ENCODE data around the gene ARHGEF40.
A peak's percentile ranks its signal among the peaks of the same experiment; 100 is the strongest.
"Not testable (repeated sequence)": the region's sequence is repeated elsewhere in the genome, so short reads cannot be mapped to it uniquely, and the experiment has no call there.

The ARHGEF40 gene

GRCh38 chr14:21038441-21039422 lies 31.4 kb upstream of the ARHGEF40 start:
- DNase-seq: no peak
- no peaks in the 10 kb centered on the region for H3K79me2 ChIP-seq (ENCODE audit: insufficient read depth, low read length)
- H3K4me3 ChIP-seq (ENCODE audit: low read depth in 1 of 2, low read length in 2 of 2): no peak overlapping the region
- ATAC-seq (ENCODE audit: insufficient read depth, low read depth): no peak
- peaks cover 8% of the 10 kb centered on the region for H3K27me3 ChIP-seq (ENCODE audit: insufficient read depth, low read length, poor library complexity)
- no peaks in the 10 kb centered on the region for H3K4me1 ChIP-seq (ENCODE audit: insufficient read depth, low read length)
- H3K27ac ChIP-seq (ENCODE audit: low read length): no peak overlapping the region
- TF ChIP-seq, protein P1, sequence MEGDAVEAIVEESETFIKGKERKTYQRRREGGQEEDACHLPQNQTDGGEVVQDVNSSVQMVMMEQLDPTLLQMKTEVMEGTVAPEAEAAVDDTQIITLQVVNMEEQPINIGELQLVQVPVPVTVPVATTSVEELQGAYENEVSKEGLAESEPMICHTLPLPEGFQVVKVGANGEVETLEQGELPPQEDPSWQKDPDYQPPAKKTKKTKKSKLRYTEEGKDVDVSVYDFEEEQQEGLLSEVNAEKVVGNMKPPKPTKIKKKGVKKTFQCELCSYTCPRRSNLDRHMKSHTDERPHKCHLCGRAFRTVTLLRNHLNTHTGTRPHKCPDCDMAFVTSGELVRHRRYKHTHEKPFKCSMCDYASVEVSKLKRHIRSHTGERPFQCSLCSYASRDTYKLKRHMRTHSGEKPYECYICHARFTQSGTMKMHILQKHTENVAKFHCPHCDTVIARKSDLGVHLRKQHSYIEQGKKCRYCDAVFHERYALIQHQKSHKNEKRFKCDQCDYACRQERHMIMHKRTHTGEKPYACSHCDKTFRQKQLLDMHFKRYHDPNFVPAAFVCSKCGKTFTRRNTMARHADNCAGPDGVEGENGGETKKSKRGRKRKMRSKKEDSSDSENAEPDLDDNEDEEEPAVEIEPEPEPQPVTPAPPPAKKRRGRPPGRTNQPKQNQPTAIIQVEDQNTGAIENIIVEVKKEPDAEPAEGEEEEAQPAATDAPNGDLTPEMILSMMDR (IDR thresholded peaks at IDR 0.05; ENCODE audit: borderline replicate concordance, extremely low read depth, low read length, poor library complexity, severe bottlenecking): no peak
- no peak for TF ChIP-seq EZH2 (IDR thresholded peaks at IDR 0.05; ENCODE audit: borderline replicate concordance, low read depth, low read length, severe bottlenecking)
- no peak overlapping the region for H2AFZ ChIP-seq (ENCODE audit: low read depth, low read length)
- no peaks in the 10 kb centered on the region for H3K9me3 ChIP-seq (ENCODE audit: insufficient read depth, low read length, severe bottlenecking)
- no peak overlapping the region for H3K9ac ChIP-seq (ENCODE audit: low read depth, low read length)
- H3K4me2 ChIP-seq (ENCODE audit: insufficient read depth, low read length): no peak overlapping the region
- no peaks in the 10 kb centered on the region for H4K20me1 ChIP-seq (ENCODE audit: insufficient read depth, low read length)
- no peaks in the 10 kb centered on the region for H3K36me3 ChIP-seq (ENCODE audit: insufficient read depth, low read length)

GRCh38 chr14:21039585-21040369 lies 30.3 kb upstream of the ARHGEF40 start:
- H3K79me2 ChIP-seq (ENCODE audit: insufficient read depth, low read length): no peaks in the 10 kb centered on the region
- peaks cover 7% of the 10 kb centered on the region for H3K27me3 ChIP-seq (ENCODE audit: insufficient read depth, low read length, poor library complexity)
- H4K20me1 ChIP-seq (ENCODE audit: insufficient read depth, low read length): no peaks in the 10 kb centered on the region
- no peaks in the 10 kb centered on the region for H3K9me3 ChIP-seq (ENCODE audit: insufficient read depth, low read length, severe bottlenecking)
- H3K36me3 ChIP-seq (ENCODE audit: insufficient read depth, low read length): no peaks in the 10 kb centered on the region
- no peak overlapping the region for H3K9ac ChIP-seq (ENCODE audit: low read depth, low read length)
- TF ChIP-seq EZH2 (IDR thresholded peaks at IDR 0.05; ENCODE audit: borderline replicate concordance, low read depth, low read length, severe bottlenecking): no peak
- TF ChIP-seq, protein P1 (IDR thresholded peaks at IDR 0.05; ENCODE audit: borderline replicate concordance, extremely low read depth, low read length, poor library complexity, severe bottlenecking): peak; percentile 71
- H3K4me2 ChIP-seq (ENCODE audit: insufficient read depth, low read length): no peak overlapping the region
- 0 out of 2 replicates have a peak, but pooled peaks cover 6% of the 10 kb centered on the region for H3K4me1 ChIP-seq (ENCODE audit: insufficient read depth, low read length)
- peak; percentile 21 for DNase-seq
- H3K27ac ChIP-seq (ENCODE audit: low read length): no peak overlapping the region
- peak; percentile 76 for ATAC-seq (ENCODE audit: insufficient read depth, low read depth)
- no peak overlapping the region for H2AFZ ChIP-seq (ENCODE audit: low read depth, low read length)
- H3K4me3 ChIP-seq (ENCODE audit: low read depth in 1 of 2, low read length in 2 of 2): no peak overlapping the region

DNA sequence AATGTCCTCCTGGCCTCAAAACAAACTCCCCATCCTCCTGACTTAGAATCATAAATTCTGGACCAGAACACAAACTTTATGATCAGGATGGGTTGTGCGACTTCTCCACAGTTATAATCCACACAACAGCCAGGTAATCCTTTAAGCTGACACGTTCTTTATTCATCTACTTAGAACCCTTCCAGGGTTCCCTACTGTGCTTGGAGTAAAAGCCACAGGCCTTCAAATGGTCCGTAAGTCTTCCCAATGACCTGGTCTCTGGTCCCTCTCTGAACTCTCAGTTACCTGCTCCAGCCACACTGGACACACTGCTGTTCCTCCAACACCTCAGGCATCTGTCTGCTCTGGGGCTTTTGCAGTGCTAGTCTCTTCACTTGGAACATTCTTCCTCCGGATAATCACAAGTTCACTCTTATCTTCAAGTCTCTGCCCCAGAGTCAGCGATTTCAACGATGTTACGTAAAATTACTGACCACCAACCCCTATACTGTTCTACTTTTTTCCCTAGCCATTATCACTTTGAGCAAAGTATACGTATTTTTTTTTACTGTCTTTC lies 29.7 kb upstream of the ARHGEF40 start:
- Histone ChIP-seq H3K27me3 (ENCODE audit: insufficient read depth, low read length, poor library complexity) (peaks cover 6% of the 10 kb centered on the region), H3K79me2 (ENCODE audit: insufficient read depth, low read length) (no peaks in the 10 kb centered on the region), H3K4me2 (ENCODE audit: insufficient read depth, low read length) (no peak overlapping the region), H3K9me3 (ENCODE audit: insufficient read depth, low read length, severe bottlenecking) (no peaks in the 10 kb centered on the region), H2AFZ (ENCODE audit: low read depth, low read length) (no peak overlapping the region), H3K36me3 (ENCODE audit: insufficient read depth, low read length) (no peaks in the 10 kb centered on the region), H4K20me1 (ENCODE audit: insufficient read depth, low read length) (no peaks in the 10 kb centered on the region), H3K4me3 (ENCODE audit: low read depth in 1 of 2, low read length in 2 of 2) (no peak overlapping the region), H3K27ac (ENCODE audit: low read length) (no peak overlapping the region), H3K9ac (ENCODE audit: low read depth, low read length) (no peak overlapping the region), H3K4me1 (ENCODE audit: insufficient read depth, low read length) (0 out of 2 replicates have a peak, but pooled peaks cover 6% of the 10 kb centered on the region)
- DNase-seq (no peak), ATAC-seq (ENCODE audit: insufficient read depth, low read depth) (no peak)
- TF ChIP-seq, protein P1 (IDR thresholded peaks at IDR 0.05; ENCODE audit: borderline replicate concordance, extremely low read depth, low read length, poor library complexity, severe bottlenecking): no peak
- TF ChIP-seq EZH2 (IDR thresholded peaks at IDR 0.05; ENCODE audit: borderline replicate concordance, low read depth, low read length, severe bottlenecking): no peak

GRCh38 chr14:21040941-21041340 lies 29.2 kb upstream of the ARHGEF40 start:
- ATAC-seq (ENCODE audit: insufficient read depth, low read depth); H3K4me2 ChIP-seq (ENCODE audit: insufficient read depth, low read length); H3K27ac ChIP-seq (ENCODE audit: low read length); H3K4me1 ChIP-seq (ENCODE audit: insufficient read depth, low read length); H3K9ac ChIP-seq (ENCODE audit: low read depth, low read length); H3K36me3 ChIP-seq (ENCODE audit: insufficient read depth, low read length); H3K9me3 ChIP-seq (ENCODE audit: insufficient read depth, low read length, severe bottlenecking); H4K20me1 ChIP-seq (ENCODE audit: insufficient read depth, low read length); H3K79me2 ChIP-seq (ENCODE audit: insufficient read depth, low read length); H3K4me3 ChIP-seq (ENCODE audit: low read depth in 1 of 2, low read length in 2 of 2); DNase-seq; H2AFZ ChIP-seq (ENCODE audit: low read depth, low read length); H3K27me3 ChIP-seq (ENCODE audit: insufficient read depth, low read length, poor library complexity): not testable (repeated sequence)
